Fibroblast of lung (primary cell): ENCODE results near the gene GP1BB. TPM values are rescaled to one million over a fixed set of nuclear protein-coding genes. Genes with fewer than 3 reads are reported as not detected.
"Not testable (repeated sequence)": the region's sequence is repeated elsewhere in the genome, so short reads cannot be mapped to it uniquely, and the experiment has no call there.

Experiments
- DNase-seq, 2 donors: peaks; one replicate each; pipeline versions ENCODE4 v3.0.0 to v3.0.0-alpha.2; 2010; ENCODE audit warnings: low read depth in 2 of 2
- H2AFZ ChIP-seq: 2 replicates; pipeline ENCODE4 v1.5.1; 2012; ENCODE audit warnings: low read length, control low read depth, inconsistent platforms
- H3K27ac ChIP-seq: 2 replicates; pipeline ENCODE4 v1.5.1; 2011; ENCODE audit warnings: low read length, control low read depth; ENCODE audit not compliant: insufficient read depth
- H3K27me3 ChIP-seq: 2 replicates; pipeline ENCODE4 v1.5.1; 2011; ENCODE audit warnings: mild to moderate bottlenecking, low read length; ENCODE audit not compliant: control insufficient read depth, insufficient read depth
- H3K36me3 ChIP-seq: 2 replicates; pipeline ENCODE4 v1.5.1; 2011; ENCODE audit warnings: low read length; ENCODE audit not compliant: control insufficient read depth, insufficient read depth
- H3K4me1 ChIP-seq: 2 replicates; pipeline ENCODE4 v1.5.1; 2011; ENCODE audit warnings: low read length; ENCODE audit not compliant: control insufficient read depth, insufficient read depth; ENCODE audit errors: extremely low read depth
- H3K4me2 ChIP-seq: 2 replicates; pipeline ENCODE4 v1.5.1; 2011; ENCODE audit warnings: low read length, control low read depth; ENCODE audit not compliant: insufficient read depth; ENCODE audit errors: extremely low read depth
- H3K4me3 ChIP-seq, 4 experiments: fragments of 200-600 bp in 1 of 4; sonication (generic) in 1 of 4; replicated peaks in 1 of 4; 2 replicates each; pipeline ENCODE4 v1.5.1; 2011 to 2016; ENCODE audit warnings: low read length in 4 of 4, low read depth in 3 of 4, mild to moderate bottlenecking in 3 of 4, control low read depth in 2 of 4, inconsistent platforms in 1 of 4, mixed read lengths in 1 of 4; ENCODE audit not compliant: insufficient read depth in 1 of 4; ENCODE audit errors: control extremely low read depth in 1 of 4
- H3K79me2 ChIP-seq: 2 replicates; pipeline ENCODE4 v1.5.1; 2012; ENCODE audit warnings: mild to moderate bottlenecking, low read length, inconsistent platforms; ENCODE audit not compliant: control insufficient read depth, insufficient read depth
- H3K9ac ChIP-seq: 2 replicates; pipeline ENCODE4 v1.5.1; 2011; ENCODE audit warnings: mild to moderate bottlenecking, low read length, control low read depth; ENCODE audit not compliant: insufficient read depth
- H3K9me3 ChIP-seq: 2 replicates; pipeline ENCODE4 v1.5.1; 2012; ENCODE audit warnings: low read depth, low read length; ENCODE audit not compliant: control insufficient read depth, insufficient read depth
- H4K20me1 ChIP-seq: 2 replicates; pipeline ENCODE4 v1.5.1; 2011; ENCODE audit warnings: low read length; ENCODE audit not compliant: control insufficient read depth, insufficient read depth; ENCODE audit errors: extremely low read depth
- EZH2 ChIP-seq: IDR thresholded peaks from 2 replicates; pipeline ENCODE4 v1.5.1; 2012; ENCODE audit warnings: low read length, control low read depth, mild to moderate bottlenecking; ENCODE audit errors: missing control alignments
- polyA plus RNA-seq, 2 donors: library from polyadenylated mRNA; depleted of rRNA in 1 of 2; stranded (reverse) in 1 of 2; unstranded in 1 of 2; fragments of >200 nt; gene quantifications; 2 replicates each; pipeline ENCODE4 v1.2.1, GENCODE V29; 2011 to 2012; ENCODE audit warnings: missing spikeins in 1 of 2
- total RNA-seq: library from RNA; depleted of rRNA; stranded (reverse); fragments of >200 nt; gene quantifications from 2 replicates; pipeline ENCODE4 v1.2.1, GENCODE V29; 2014
- TF ChIP-seq, protein P1 (sequence below), 2 donors: IDR thresholded peaks in 1 of 2; conservative IDR thresholded peaks in 1 of 2; 1 replicate in 1 of 2; 2 replicates in 1 of 2; pipeline ENCODE4 v1.5.1; 2011 to 2012; ENCODE audit warnings: low read length in 2 of 2, control low read depth in 1 of 2, inconsistent platforms in 1 of 2, low read depth in 1 of 2, mild to moderate bottlenecking in 1 of 2

The GP1BB gene
- total and polyA plus RNA-seq, 2 donors (not counting 1 experiment from before 2014, with no cell fraction given): 0.50 to 1.8 TPM

GRCh38 chr22:19674929-19675253 lies 48.4 kb upstream of the GP1BB start:
- H3K36me3 ChIP-seq: no peaks in the 10 kb centered on the region
- no peak overlapping the region for H3K27ac ChIP-seq
- no peak overlapping the region for H3K4me3 ChIP-seq
- no peak overlapping the region for H3K9ac ChIP-seq
- peaks cover 5% of the 10 kb centered on the region for H3K27me3 ChIP-seq
- H3K79me2 ChIP-seq: no peaks in the 10 kb centered on the region
- H2AFZ ChIP-seq: no peak overlapping the region
- no peak for TF ChIP-seq EZH2
- TF ChIP-seq, protein P1, sequence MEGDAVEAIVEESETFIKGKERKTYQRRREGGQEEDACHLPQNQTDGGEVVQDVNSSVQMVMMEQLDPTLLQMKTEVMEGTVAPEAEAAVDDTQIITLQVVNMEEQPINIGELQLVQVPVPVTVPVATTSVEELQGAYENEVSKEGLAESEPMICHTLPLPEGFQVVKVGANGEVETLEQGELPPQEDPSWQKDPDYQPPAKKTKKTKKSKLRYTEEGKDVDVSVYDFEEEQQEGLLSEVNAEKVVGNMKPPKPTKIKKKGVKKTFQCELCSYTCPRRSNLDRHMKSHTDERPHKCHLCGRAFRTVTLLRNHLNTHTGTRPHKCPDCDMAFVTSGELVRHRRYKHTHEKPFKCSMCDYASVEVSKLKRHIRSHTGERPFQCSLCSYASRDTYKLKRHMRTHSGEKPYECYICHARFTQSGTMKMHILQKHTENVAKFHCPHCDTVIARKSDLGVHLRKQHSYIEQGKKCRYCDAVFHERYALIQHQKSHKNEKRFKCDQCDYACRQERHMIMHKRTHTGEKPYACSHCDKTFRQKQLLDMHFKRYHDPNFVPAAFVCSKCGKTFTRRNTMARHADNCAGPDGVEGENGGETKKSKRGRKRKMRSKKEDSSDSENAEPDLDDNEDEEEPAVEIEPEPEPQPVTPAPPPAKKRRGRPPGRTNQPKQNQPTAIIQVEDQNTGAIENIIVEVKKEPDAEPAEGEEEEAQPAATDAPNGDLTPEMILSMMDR (conservative IDR thresholded peaks at IDR 0.05 in 1 of 2, IDR thresholded peaks at IDR 0.05 in 1 of 2; ENCODE audit: low read depth in 1 of 2, low read length in 2 of 2): no peak
- no peaks in the 10 kb centered on the region for H3K4me1 ChIP-seq
- DNase-seq: no peak
- H3K9me3 ChIP-seq: no peaks in the 10 kb centered on the region
- no peaks in the 10 kb centered on the region for H4K20me1 ChIP-seq
- no peak overlapping the region for H3K4me2 ChIP-seq

DNA sequence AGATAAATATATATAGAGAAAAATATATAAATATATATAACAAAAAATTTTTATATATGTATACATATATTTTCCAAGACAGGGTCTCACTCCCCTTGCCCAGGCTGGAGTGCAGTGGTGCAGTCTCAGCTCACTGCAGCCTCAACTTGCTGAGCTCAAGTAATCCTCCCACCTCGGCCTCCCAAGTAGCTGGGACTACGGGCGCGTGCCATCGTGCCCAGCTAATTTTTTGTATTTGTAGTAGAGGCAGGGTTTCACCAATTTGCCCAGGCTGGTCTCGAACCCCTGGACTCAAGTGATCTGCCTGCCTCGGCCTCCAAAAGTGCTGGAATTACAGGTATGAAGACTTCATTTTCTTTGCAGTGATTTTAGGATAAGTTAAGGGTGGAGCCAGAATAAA lies 47.9 kb upstream of the GP1BB start:
- Histone ChIP-seq H3K9ac (no peak overlapping the region), H3K27me3 (peaks cover 5% of the 10 kb centered on the region), H3K79me2 (no peaks in the 10 kb centered on the region), H2AFZ (no peak overlapping the region), H4K20me1 (no peaks in the 10 kb centered on the region), H3K4me2 (no peak overlapping the region), H3K27ac (no peak overlapping the region), H3K36me3 (no peaks in the 10 kb centered on the region), H3K4me1 (no peaks in the 10 kb centered on the region), H3K4me3 (no peak overlapping the region), H3K9me3 (no peaks in the 10 kb centered on the region)
- no peak for TF ChIP-seq EZH2
- TF ChIP-seq, protein P1 (conservative IDR thresholded peaks at IDR 0.05 in 1 of 2, IDR thresholded peaks at IDR 0.05 in 1 of 2; ENCODE audit: low read depth in 1 of 2, low read length in 2 of 2): no peak
- DNase-seq: no peak

DNA sequence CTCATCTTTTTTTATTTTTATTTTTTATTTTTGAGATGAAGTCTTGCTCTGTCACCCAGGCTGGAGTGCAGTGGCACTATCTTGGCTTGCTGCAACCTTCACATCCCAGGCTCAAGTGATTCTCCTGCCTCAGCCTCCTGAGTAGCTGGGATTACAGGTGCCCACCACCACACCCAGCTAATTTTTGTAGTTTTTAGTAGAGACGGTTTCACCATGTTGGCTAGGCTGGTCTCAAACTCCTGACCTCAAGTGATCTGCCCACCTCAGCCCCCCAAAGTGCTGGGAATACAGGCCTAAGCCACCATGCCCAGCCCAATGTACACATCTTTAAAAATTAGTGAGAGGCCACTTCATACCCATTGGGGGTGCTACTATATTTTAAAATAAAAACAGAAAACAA lies 46.9 kb upstream of the GP1BB start:
- not testable (repeated sequence) for H3K9ac ChIP-seq, H2AFZ ChIP-seq

More for the DNA sequence above, 46.9 kb upstream of the GP1BB start:
- not testable (repeated sequence) for H3K9me3 ChIP-seq, H3K4me1 ChIP-seq, DNase-seq, H3K27ac ChIP-seq, H3K79me2 ChIP-seq, H3K4me3 ChIP-seq, H3K36me3 ChIP-seq, H4K20me1 ChIP-seq, H3K27me3 ChIP-seq, H3K4me2 ChIP-seq
